Activated CD8-positive, alpha-beta memory T cell treated with anti-CD3 and anti-CD28 coated beads, Interleukin-2, amount 10 ng/mL, durations not matched to agents 7 days and 5 days (primary cell): ENCODE results near the gene EFNB1. TPM values are rescaled to one million over a fixed set of nuclear protein-coding genes. Genes with fewer than 3 reads are reported as not detected.

Experiments used
- ATAC-seq: fragments of 150-1000 bp; cut with Tn5 transposase; one replicate; pipeline ENCODE4 v1.10.0; 2021; ENCODE audit warnings: moderate library complexity
- CTCF ChIA-PET: fragments of 350-600 bp; sonication (Branson Sonifier 250); formaldehyde crosslinking; loops from one replicate; lab custom pipeline; 2021; ENCODE audit warnings: antibody characterized with exemption; lab: Charles Lee
- DNase-seq: peaks from one replicate; pipeline ENCODE4 v3.0.0-alpha.2; 2020
- H3K27ac Mint-ChIP-seq: one replicate; pipeline ENCODE4 v1.8.0; 2021; ENCODE audit warnings: mild to moderate bottlenecking, mixed read lengths
- H3K27me3 Mint-ChIP-seq: one replicate; pipeline ENCODE4 v1.8.0; 2021; ENCODE audit warnings: mixed read lengths
- H3K36me3 Mint-ChIP-seq: one replicate; pipeline ENCODE4 v1.8.0; 2021; ENCODE audit warnings: mild to moderate bottlenecking, mixed read lengths
- H3K4me1 Mint-ChIP-seq: one replicate; pipeline ENCODE4 v1.8.0; 2021; ENCODE audit warnings: mixed read lengths
- H3K4me3 Mint-ChIP-seq: one replicate; pipeline ENCODE4 v1.8.0; 2021; ENCODE audit warnings: mild to moderate bottlenecking, moderate library complexity, mixed read lengths
- H3K9me3 Mint-ChIP-seq: one replicate; pipeline ENCODE4 v1.8.0; 2022; ENCODE audit warnings: low read depth, mixed read lengths
- total RNA-seq, 2 experiments: library from RNA; stranded (reverse); gene quantifications; one replicate each; pipeline ENCODE4 v1.2.3, GENCODE V29; 2021

Gene EFNB1
- total RNA-seq, 2 experiments from 2014 or later = 4.2 to 4.3 TPM

GRCh38 chrX:68841251-68842049 is 12.6 kb downstream of the EFNB1 start:
- no peaks in the 10 kb centered on the region for H3K27me3 Mint-ChIP-seq
- CTCF ChIA-PET = no interaction called here
- no peaks in the 10 kb centered on the region for H3K4me1 Mint-ChIP-seq
- H3K4me3 Mint-ChIP-seq = no peak overlapping the region
- H3K27ac Mint-ChIP-seq = no peak overlapping the region
- DNase-seq (no peak), ATAC-seq (no peak)
- H3K36me3 Mint-ChIP-seq = no peaks in the 10 kb centered on the region
- no peaks in the 10 kb centered on the region for H3K9me3 Mint-ChIP-seq

GRCh38 chrX:68842351-68842750 is 13.5 kb downstream of the EFNB1 start:
- DNase-seq (no peak), ATAC-seq (no peak)
- no peaks in the 10 kb centered on the region for H3K36me3 Mint-ChIP-seq
- CTCF ChIA-PET = no interaction called here
- no peak overlapping the region for H3K27ac Mint-ChIP-seq
- H3K27me3 Mint-ChIP-seq = no peaks in the 10 kb centered on the region
- H3K4me1 Mint-ChIP-seq = no peaks in the 10 kb centered on the region
- no peak overlapping the region for H3K4me3 Mint-ChIP-seq
- no peaks in the 10 kb centered on the region for H3K9me3 Mint-ChIP-seq

- no peaks in the 10 kb centered on the region for H3K9me3 Mint-ChIP-seq
- H3K4me3 Mint-ChIP-seq = no peak overlapping the region
- H3K27ac Mint-ChIP-seq = no peak overlapping the region
- no peak for DNase-seq
- H3K36me3 Mint-ChIP-seq = no peaks in the 10 kb centered on the region
- ATAC-seq = no peak
- H3K4me1 Mint-ChIP-seq = no peaks in the 10 kb centered on the region
- CTCF ChIA-PET = no interaction called here
- no peaks in the 10 kb centered on the region for H3K27me3 Mint-ChIP-seq
Measured at GRCh38 chrX:68842781-68843581, 14.2 kb downstream of the EFNB1 start.

- DNase-seq (no peak), ATAC-seq (no peak)
- no peaks in the 10 kb centered on the region for H3K4me1 Mint-ChIP-seq
- no peak overlapping the region for H3K27ac Mint-ChIP-seq
- H3K36me3 Mint-ChIP-seq = no peaks in the 10 kb centered on the region
- H3K4me3 Mint-ChIP-seq = no peak overlapping the region
- CTCF ChIA-PET = no interaction called here
- H3K27me3 Mint-ChIP-seq = no peaks in the 10 kb centered on the region
- no peaks in the 10 kb centered on the region for H3K9me3 Mint-ChIP-seq
Measured at GRCh38 chrX:68843992-68844391, 15.2 kb downstream of the EFNB1 start.

GRCh38 chrX:68844581-68844980 is 15.8 kb downstream of the EFNB1 start:
- no peak for DNase-seq
- H3K4me1 Mint-ChIP-seq = no peaks in the 10 kb centered on the region
- H3K9me3 Mint-ChIP-seq = no peaks in the 10 kb centered on the region
- H3K36me3 Mint-ChIP-seq = no peaks in the 10 kb centered on the region
- ATAC-seq = no peak
- H3K4me3 Mint-ChIP-seq = no peak overlapping the region
- no peaks in the 10 kb centered on the region for H3K27me3 Mint-ChIP-seq
- H3K27ac Mint-ChIP-seq = peak overlapping the region; percentile 49
- CTCF ChIA-PET = no interaction called here

GRCh38 chrX:68846536-68846935 is 17.7 kb downstream of the EFNB1 start:
- Mint-ChIP-seq H3K36me3 (no peaks in the 10 kb centered on the region), H3K27me3 (no peaks in the 10 kb centered on the region), H3K27ac (no peak overlapping the region), H3K4me3 (no peak overlapping the region), H3K9me3 (no peaks in the 10 kb centered on the region), H3K4me1 (no peaks in the 10 kb centered on the region)
- DNase-seq (no peak), ATAC-seq (no peak)
- CTCF ChIA-PET = no interaction called here

- DNase-seq = no peak
- Mint-ChIP-seq H3K27me3 (no peaks in the 10 kb centered on the region), H3K36me3 (no peaks in the 10 kb centered on the region), H3K27ac (no peak overlapping the region), H3K4me1 (no peaks in the 10 kb centered on the region), H3K4me3 (no peak overlapping the region), H3K9me3 (no peaks in the 10 kb centered on the region)
- ATAC-seq = no peak
- CTCF ChIA-PET = no interaction called here
Measured at GRCh38 chrX:68847172-68847571, 18.4 kb downstream of the EFNB1 start.

GRCh38 chrX:68848189-68848940 is 19.5 kb downstream of the EFNB1 start:
- no peak for ATAC-seq
- H3K27me3 Mint-ChIP-seq = no peaks in the 10 kb centered on the region
- no peak overlapping the region for H3K4me3 Mint-ChIP-seq
- H3K36me3 Mint-ChIP-seq = no peaks in the 10 kb centered on the region
- no peaks in the 10 kb centered on the region for H3K9me3 Mint-ChIP-seq
- CTCF ChIA-PET = no interaction called here
- no peak overlapping the region for H3K27ac Mint-ChIP-seq
- DNase-seq = no peak
- no peaks in the 10 kb centered on the region for H3K4me1 Mint-ChIP-seq

- ATAC-seq = no peak
- Mint-ChIP-seq H3K27me3 (no peaks in the 10 kb centered on the region), H3K27ac (no peak overlapping the region), H3K4me1 (no peaks in the 10 kb centered on the region), H3K4me3 (no peak overlapping the region), H3K36me3 (no peaks in the 10 kb centered on the region), H3K9me3 (no peaks in the 10 kb centered on the region)
- CTCF ChIA-PET = no interaction called here
- no peak for DNase-seq
Measured at GRCh38 chrX:68851082-68851481, 22.3 kb downstream of the EFNB1 start.

- CTCF ChIA-PET = no interaction called here
- no peak overlapping the region for H3K4me3 Mint-ChIP-seq
Measured at GRCh38 chrX:68852046-68852445, 23.2 kb downstream of the EFNB1 start.

GRCh38 chrX:68853665-68854251 is 24.9 kb downstream of the EFNB1 start:
- CTCF ChIA-PET = no interaction called here
- H3K9me3 Mint-ChIP-seq = no peaks in the 10 kb centered on the region
- no peak overlapping the region for H3K27ac Mint-ChIP-seq
- H3K4me1 Mint-ChIP-seq = no peaks in the 10 kb centered on the region
- ATAC-seq = no peak
- no peaks in the 10 kb centered on the region for H3K36me3 Mint-ChIP-seq
- DNase-seq = no peak
- H3K27me3 Mint-ChIP-seq = no peaks in the 10 kb centered on the region
- H3K4me3 Mint-ChIP-seq = no peak overlapping the region

More at GRCh38 chrX:68852046-68852445, 23.2 kb downstream of the EFNB1 start:
- no peaks in the 10 kb centered on the region for H3K36me3 Mint-ChIP-seq
- H3K27ac Mint-ChIP-seq = no peak overlapping the region
- ATAC-seq (no peak), DNase-seq (no peak)
- H3K27me3 Mint-ChIP-seq = no peaks in the 10 kb centered on the region
- H3K9me3 Mint-ChIP-seq = no peaks in the 10 kb centered on the region
- H3K4me1 Mint-ChIP-seq = no peaks in the 10 kb centered on the region

- no peaks in the 10 kb centered on the region for H3K27me3 Mint-ChIP-seq
- CTCF ChIA-PET = no interaction called here
- ATAC-seq = no peak
Measured at GRCh38 chrX:68865300-68865699, 36.5 kb downstream of the EFNB1 start.

GRCh38 chrX:68865926-68866325 is 37.1 kb downstream of the EFNB1 start:
- H3K36me3 Mint-ChIP-seq = no peaks in the 10 kb centered on the region
- H3K9me3 Mint-ChIP-seq = no peaks in the 10 kb centered on the region
- ATAC-seq (no peak), DNase-seq (no peak)
- CTCF ChIA-PET = no interaction called here
- H3K27ac Mint-ChIP-seq = no peak overlapping the region
- no peaks in the 10 kb centered on the region for H3K27me3 Mint-ChIP-seq
- no peak overlapping the region for H3K4me3 Mint-ChIP-seq
- peaks cover 8% of the 10 kb centered on the region for H3K4me1 Mint-ChIP-seq

More at GRCh38 chrX:68865300-68865699, 36.5 kb downstream of the EFNB1 start:
- Mint-ChIP-seq H3K4me1 (peaks cover 8% of the 10 kb centered on the region), H3K27ac (no peak overlapping the region), H3K4me3 (no peak overlapping the region), H3K36me3 (no peaks in the 10 kb centered on the region), H3K9me3 (no peaks in the 10 kb centered on the region)
- DNase-seq = no peak
